Loucy (cell line): ENCODE measurements around the gene MPC1.

ENCODE experiments used
- H2AFZ ChIP-seq: fragments of 200-600 bp; sonication (generic); 2 replicates; pipeline ENCODE4 v1.6.0; 2016; ENCODE audit warnings: antibody characterized with exemption, mild to moderate bottlenecking, low read length, moderate library complexity
- H3F3A ChIP-seq: fragments of 200-600 bp; 2 replicates; pipeline ENCODE4 v1.6.0; 2016; ENCODE audit warnings: antibody characterized with exemption, low read depth, mild to moderate bottlenecking
- H3K27me3 ChIP-seq: fragments of 200-600 bp; sonication (generic); 2 replicates; pipeline ENCODE4 v1.6.1; 2014; ENCODE audit warnings: low read length, mild to moderate bottlenecking; ENCODE audit not compliant: insufficient read depth, poor library complexity, severe bottlenecking
- H3K36me3 ChIP-seq: fragments of 200-600 bp; sonication (generic); 2 replicates; pipeline ENCODE4 v1.6.1; 2016; ENCODE audit warnings: low read length; ENCODE audit not compliant: insufficient read depth
- H3K4me1 ChIP-seq: fragments of 200-600 bp; sonication (generic); 2 replicates; pipeline ENCODE4 v1.5.1; 2014; ENCODE audit warnings: low read length, mild to moderate bottlenecking; ENCODE audit not compliant: insufficient read depth, poor library complexity, severe bottlenecking
- H3K4me2 ChIP-seq: fragments of 200-600 bp; sonication (generic); 2 replicates; pipeline ENCODE4 v1.6.0; 2014; ENCODE audit warnings: antibody characterized with exemption, low read length, low read depth, mild to moderate bottlenecking; ENCODE audit not compliant: poor library complexity, severe bottlenecking
- H3K4me3 ChIP-seq: fragments of 200-600 bp; sonication (generic); 2 replicates; pipeline ENCODE4 v1.5.1; 2014; ENCODE audit warnings: low read length, mild to moderate bottlenecking, mixed read lengths; ENCODE audit not compliant: poor library complexity, severe bottlenecking
- H3K79me2 ChIP-seq: fragments of 200-600 bp; sonication (generic); 2 replicates; pipeline ENCODE4 v1.6.1; 2014; ENCODE audit warnings: low read length; ENCODE audit not compliant: insufficient read depth
- H3K9ac ChIP-seq: fragments of 200-600 bp; sonication (generic); 2 replicates; pipeline ENCODE4 v1.6.0; 2014; ENCODE audit warnings: mild to moderate bottlenecking, low read depth, low read length, moderate library complexity; ENCODE audit not compliant: poor library complexity, severe bottlenecking
- H3K9me2 ChIP-seq: fragments of 200-600 bp; sonication (generic); replicated peaks from 2 replicates; pipeline ENCODE4 v1.6.1; 2016; ENCODE audit warnings: low read depth, low read length, mixed read lengths
- H3K9me3 ChIP-seq: fragments of 200-600 bp; sonication (generic); 2 replicates; pipeline ENCODE4 v1.6.1; 2014; ENCODE audit warnings: mild to moderate bottlenecking, antibody characterized with exemption, low read length, low read depth; ENCODE audit not compliant: insufficient read depth
- H4K20me1 ChIP-seq: fragments of 200-600 bp; sonication (generic); 2 replicates; pipeline ENCODE4 v1.6.0; 2014; ENCODE audit warnings: antibody characterized with exemption, low read length, mild to moderate bottlenecking; ENCODE audit not compliant: insufficient read depth, poor library complexity, severe bottlenecking
- CTCF ChIP-seq: fragments of 200-600 bp; sonication (generic); conservative IDR thresholded peaks from 2 replicates; pipeline ENCODE4 v1.5.1; 2014; ENCODE audit warnings: mild to moderate bottlenecking, antibody characterized with exemption, low read length
- EZH2phosphoT487 ChIP-seq: fragments of 200-600 bp; IDR thresholded peaks from 2 replicates; pipeline ENCODE4 v1.6.1; 2018; ENCODE audit warnings: antibody characterized with exemption, mild to moderate bottlenecking, moderate library complexity, borderline replicate concordance

Gene MPC1

GRCh38 chr6:166341977-166342348 lies 40.8 kb downstream of the MPC1 start:
- Histone ChIP-seq H4K20me1 (peaks cover 46% of the 10 kb centered on the region), H3K9ac (peak overlapping the region; percentile 99), H3K9me2 (no peaks in the 10 kb centered on the region), H3K4me1 (peaks cover 52% of the 10 kb centered on the region), H3F3A (no peaks in the 10 kb centered on the region), H2AFZ (no peak overlapping the region), H3K36me3 (no peaks in the 10 kb centered on the region), H3K79me2 (peaks cover 58% of the 10 kb centered on the region), H3K4me3 (peak overlapping the region; percentile 98), H3K9me3 (no peaks in the 10 kb centered on the region), H3K4me2 (peak overlapping the region; percentile 84), H3K27me3 (no peaks in the 10 kb centered on the region)
- TF ChIP-seq EZH2phosphoT487 (no peak), CTCF (no peak)

DNA sequence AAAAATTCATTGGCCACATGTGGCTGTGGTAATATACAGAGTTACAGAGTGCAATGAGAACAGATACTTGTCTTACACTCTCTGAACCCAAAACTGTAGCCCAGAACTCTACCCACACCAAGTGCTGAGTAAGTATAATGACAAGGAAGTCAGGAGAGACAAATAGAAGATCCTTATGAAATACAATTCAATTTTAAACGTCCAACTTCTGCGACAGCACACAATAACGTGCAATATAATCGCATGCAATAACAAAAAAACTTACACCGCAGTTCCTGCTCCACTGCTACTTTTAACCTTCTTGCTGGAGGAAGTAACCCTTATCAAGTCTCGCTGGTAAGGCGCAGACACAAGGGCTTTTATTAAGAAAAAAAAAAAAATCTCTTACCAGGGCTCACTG lies 41.3 kb downstream of the MPC1 start:
- Histone ChIP-seq H3K9ac (peak overlapping the region; percentile 99), H3K9me3 (no peaks in the 10 kb centered on the region), H2AFZ (no peak overlapping the region), H3F3A (no peaks in the 10 kb centered on the region), H3K4me1 (peaks cover 57% of the 10 kb centered on the region), H3K4me3 (peak overlapping the region; percentile 98), H3K79me2 (peaks cover 63% of the 10 kb centered on the region), H3K9me2 (no peaks in the 10 kb centered on the region), H3K36me3 (no peaks in the 10 kb centered on the region), H4K20me1 (peaks cover 49% of the 10 kb centered on the region), H3K27me3 (no peaks in the 10 kb centered on the region), H3K4me2 (peak overlapping the region; percentile 84)
- TF ChIP-seq EZH2phosphoT487 (no peak), CTCF (no peak)

DNA sequence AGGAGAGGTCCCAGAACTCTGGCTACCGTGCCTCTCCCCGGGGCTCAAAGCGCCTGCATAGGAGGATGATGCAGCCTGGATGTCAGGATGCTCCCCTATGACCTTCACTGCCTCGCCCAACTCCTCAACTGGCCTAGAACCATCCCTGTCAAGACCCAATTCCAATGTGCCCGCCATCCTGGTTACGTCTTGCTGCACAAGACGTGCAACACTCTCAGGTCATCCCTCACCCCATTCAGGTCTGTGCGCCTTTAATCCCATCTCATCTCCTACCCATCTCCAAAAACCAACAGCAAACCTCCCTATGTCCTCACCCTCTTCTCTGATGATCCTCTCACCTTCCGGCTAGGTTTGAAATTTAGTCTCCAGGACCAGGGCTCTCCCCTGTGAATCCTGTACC lies 43.9 kb downstream of the MPC1 start:
- TF ChIP-seq EZH2phosphoT487 (no peak), CTCF (no peak)
- Histone ChIP-seq H3K36me3 (peaks cover 8% of the 10 kb centered on the region; the same call in 1 of the 2 replicates), H3K9ac (peak overlapping the region; percentile 27), H3K9me3 (no peaks in the 10 kb centered on the region), H3K79me2 (peaks cover 89% of the 10 kb centered on the region), H2AFZ (no peak overlapping the region), H3K4me3 (peak overlapping the region; percentile 98), H4K20me1 (peaks cover 64% of the 10 kb centered on the region), H3F3A (no peaks in the 10 kb centered on the region), H3K4me2 (peak overlapping the region; percentile 84), H3K27me3 (no peaks in the 10 kb centered on the region), H3K9me2 (no peaks in the 10 kb centered on the region), H3K4me1 (peaks cover 79% of the 10 kb centered on the region)
